Caco-2 (cell line): Measurements from ENCODE around the gene ORAI3. TPM values are rescaled to one million over a fixed set of nuclear protein-coding genes. Genes with fewer than 3 reads are reported as not detected.

Experiments
- BruUV-seq: library from RNA; stranded (reverse); fragments of 400-500 nt; replicated peaks from 2 replicates; lab custom pipeline; 2021; lab: Mats Ljungman, UMichigan
- CTCF ChIA-PET: fragments of 300-600 bp; sonication (Branson Sonifier 250); formaldehyde crosslinking; loops from one replicate; lab custom pipeline; 2022; ENCODE audit warnings: antibody characterized with exemption; lab: Charles Lee
- POLR2A ChIA-PET: fragments of 300-600 bp; sonication (Branson Sonifier 250); formaldehyde crosslinking; loops from one replicate; lab custom pipeline; 2022; ENCODE audit warnings: antibody characterized with exemption; lab: Charles Lee
- DNase-seq, 2 experiments: peaks; one replicate each; pipeline versions ENCODE4 v3.0.0 to v3.0.0-alpha.2; 2020 to 2022
- H3K27me3 ChIP-seq: replicated peaks from 2 replicates; pipeline ENCODE4 v1.6.0; 2011; ENCODE audit warnings: low read length; ENCODE audit not compliant: control insufficient read depth, insufficient read depth
- H3K36me3 ChIP-seq: 2 replicates; pipeline ENCODE4 v1.5.1; 2011; ENCODE audit warnings: low read length; ENCODE audit not compliant: control insufficient read depth, insufficient read depth
- H3K4me1 ChIP-seq: fragments of 250-450 bp; sonication (Bioruptor Pico); 2 replicates; pipeline ENCODE4 v1.5.1; 2020; ENCODE audit warnings: mild to moderate bottlenecking
- H3K4me3 ChIP-seq: 2 replicates; pipeline ENCODE4 v1.5.1; 2011; ENCODE audit warnings: low read depth, mild to moderate bottlenecking, control low read depth, low read length
- H3K9me3 ChIP-seq: fragments of 250-450 bp; sonication (Bioruptor Pico); 2 replicates; pipeline ENCODE4 v1.5.1; 2020; ENCODE audit warnings: mild to moderate bottlenecking, moderate library complexity
- H3K27ac Mint-ChIP-seq: one replicate; pipeline ENCODE4 v1.8.0; 2022; ENCODE audit warnings: mixed read lengths; ENCODE audit not compliant: unreplicated experiment
- H3K27me3 Mint-ChIP-seq: one replicate; pipeline ENCODE4 v1.8.0; 2022; ENCODE audit warnings: mixed read lengths; ENCODE audit not compliant: insufficient read depth, unreplicated experiment
- H3K36me3 Mint-ChIP-seq: one replicate; pipeline ENCODE4 v1.8.0; 2022; ENCODE audit warnings: mild to moderate bottlenecking, mixed read lengths; ENCODE audit not compliant: insufficient read depth, unreplicated experiment
- H3K4me1 Mint-ChIP-seq: one replicate; pipeline ENCODE4 v1.8.0; 2022; ENCODE audit warnings: low read depth, mixed read lengths; ENCODE audit not compliant: unreplicated experiment
- H3K4me3 Mint-ChIP-seq: one replicate; pipeline ENCODE4 v1.8.0; 2022; ENCODE audit warnings: mild to moderate bottlenecking, moderate library complexity, mixed read lengths; ENCODE audit not compliant: unreplicated experiment
- H3K9me3 Mint-ChIP-seq: one replicate; pipeline ENCODE4 v1.8.0; 2022; ENCODE audit warnings: mixed read lengths; ENCODE audit not compliant: unreplicated experiment
- intact Hi-C: fragments of 100-400 bp; cut with micrococcal nuclease; formaldehyde crosslinking; loops from one replicate; pipeline ENCODE4 v1.10.0; 2022; ENCODE audit not compliant: unreplicated experiment
- total RNA-seq: library from RNA; stranded (reverse); gene quantifications from 2 replicates; pipeline ENCODE4 v1.2.3, GENCODE V29; 2022
- TF ChIP-seq, protein P1 (sequence below), 2 experiments: fragments of 200-600 bp in 1 of 2; IDR thresholded peaks; 1 replicate in 1 of 2; 2 replicates in 1 of 2; pipeline versions ENCODE4 v1.5.1 to v1.8.0; 2011 to 2022; ENCODE audit warnings: antibody characterized with exemption in 1 of 2, control low read depth in 1 of 2, inconsistent platforms in 1 of 2, low read depth in 1 of 2, low read length in 1 of 2, mild to moderate bottlenecking in 1 of 2, moderate library complexity in 1 of 2; ENCODE audit not compliant: insufficient read depth in 1 of 2, severe bottlenecking in 1 of 2, unreplicated experiment in 1 of 2

The ORAI3 gene
- total RNA-seq, 1 experiment from 2014 or later: 4.7 TPM

- Mint-ChIP-seq H3K27me3 (no peaks in the 10 kb centered on the region), H3K36me3 (no peaks in the 10 kb centered on the region), H3K9me3 (no peaks in the 10 kb centered on the region), H3K4me1 (no peaks in the 10 kb centered on the region), H3K4me3 (no peak overlapping the region), H3K27ac (no peak overlapping the region)
- ChIA-PET CTCF (no interaction called here), POLR2A (no interaction called here)
- no peaks in the 10 kb centered on the region for H3K9me3 ChIP-seq
- TF ChIP-seq, protein P1, sequence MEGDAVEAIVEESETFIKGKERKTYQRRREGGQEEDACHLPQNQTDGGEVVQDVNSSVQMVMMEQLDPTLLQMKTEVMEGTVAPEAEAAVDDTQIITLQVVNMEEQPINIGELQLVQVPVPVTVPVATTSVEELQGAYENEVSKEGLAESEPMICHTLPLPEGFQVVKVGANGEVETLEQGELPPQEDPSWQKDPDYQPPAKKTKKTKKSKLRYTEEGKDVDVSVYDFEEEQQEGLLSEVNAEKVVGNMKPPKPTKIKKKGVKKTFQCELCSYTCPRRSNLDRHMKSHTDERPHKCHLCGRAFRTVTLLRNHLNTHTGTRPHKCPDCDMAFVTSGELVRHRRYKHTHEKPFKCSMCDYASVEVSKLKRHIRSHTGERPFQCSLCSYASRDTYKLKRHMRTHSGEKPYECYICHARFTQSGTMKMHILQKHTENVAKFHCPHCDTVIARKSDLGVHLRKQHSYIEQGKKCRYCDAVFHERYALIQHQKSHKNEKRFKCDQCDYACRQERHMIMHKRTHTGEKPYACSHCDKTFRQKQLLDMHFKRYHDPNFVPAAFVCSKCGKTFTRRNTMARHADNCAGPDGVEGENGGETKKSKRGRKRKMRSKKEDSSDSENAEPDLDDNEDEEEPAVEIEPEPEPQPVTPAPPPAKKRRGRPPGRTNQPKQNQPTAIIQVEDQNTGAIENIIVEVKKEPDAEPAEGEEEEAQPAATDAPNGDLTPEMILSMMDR (IDR thresholded peaks at IDR 0.05; ENCODE audit: insufficient read depth in 1 of 2, low read depth in 1 of 2, low read length in 1 of 2, severe bottlenecking in 1 of 2, unreplicated experiment in 1 of 2): no peak
- no peaks in the 10 kb centered on the region for H3K27me3 ChIP-seq
- H3K4me3 ChIP-seq: no peak overlapping the region
- H3K4me1 ChIP-seq: no peaks in the 10 kb centered on the region
- no peaks in the 10 kb centered on the region for H3K36me3 ChIP-seq
- BruUV-seq: no TSS peak
- DNase-seq: no peak
- intact Hi-C loops: no loop called here
These were observed 38.3 kb upstream of the ORAI3 start for GRCh38 chr16:30910427-30911029.

GRCh38 chr16:30912794-30913412, 36.0 kb upstream of the ORAI3 start:
- H3K4me1 ChIP-seq: no peaks in the 10 kb centered on the region
- H3K4me3 ChIP-seq: no peak overlapping the region
- Mint-ChIP-seq H3K4me3 (no peak overlapping the region), H3K27me3 (no peaks in the 10 kb centered on the region), H3K36me3 (no peaks in the 10 kb centered on the region), H3K4me1 (no peaks in the 10 kb centered on the region), H3K9me3 (no peaks in the 10 kb centered on the region), H3K27ac (no peak overlapping the region)
- no peak for DNase-seq
- intact Hi-C loops: no loop called here
- no peaks in the 10 kb centered on the region for H3K27me3 ChIP-seq
- BruUV-seq: no TSS peak
- H3K36me3 ChIP-seq: no peaks in the 10 kb centered on the region
- TF ChIP-seq, protein P1 (IDR thresholded peaks at IDR 0.05; ENCODE audit: insufficient read depth in 1 of 2, low read depth in 1 of 2, low read length in 1 of 2, severe bottlenecking in 1 of 2, unreplicated experiment in 1 of 2): no peak
- CTCF ChIA-PET: no interaction called here
- H3K9me3 ChIP-seq: no peaks in the 10 kb centered on the region
- POLR2A ChIA-PET: no interaction called here

- Histone ChIP-seq H3K4me1 (no peaks in the 10 kb centered on the region), H3K36me3 (no peaks in the 10 kb centered on the region), H3K27me3 (no peaks in the 10 kb centered on the region), H3K9me3 (no peaks in the 10 kb centered on the region), H3K4me3 (no peak overlapping the region)
- ChIA-PET CTCF (interaction anchor here (0.7 kb wide), 1 partner anchor 388 kb away, joined by 6 read pairs; no protein-coding TSS in a partner anchor), POLR2A (no interaction called here)
- TF ChIP-seq, protein P1 (IDR thresholded peaks at IDR 0.05; ENCODE audit: insufficient read depth in 1 of 2, low read depth in 1 of 2, low read length in 1 of 2, severe bottlenecking in 1 of 2, unreplicated experiment in 1 of 2): no peak
- no TSS peak for BruUV-seq
- Mint-ChIP-seq H3K4me3 (no peak overlapping the region), H3K9me3 (no peaks in the 10 kb centered on the region), H3K4me1 (no peaks in the 10 kb centered on the region), H3K36me3 (no peaks in the 10 kb centered on the region), H3K27ac (no peak overlapping the region), H3K27me3 (no peaks in the 10 kb centered on the region)
- no peak for DNase-seq
- intact Hi-C loops: no loop called here
These were observed 34.0 kb upstream of the ORAI3 start for GRCh38 chr16:30914830-30915229.
